HepG2 (cell line): Measurements from ENCODE around the gene SMAD7. TPM values are rescaled to one million over a fixed set of nuclear protein-coding genes. Genes with fewer than 3 reads are reported as not detected.
A peak's percentile ranks its signal among the peaks of the same experiment; 100 is the strongest.

Experiments
- ADNP ChIP-seq: sonication (generic); formaldehyde crosslinking; IDR thresholded peaks from 2 replicates; pipeline ENCODE4 v1.4.0; 2020; ENCODE audit warnings: missing genetic modification reagents
- ERF ChIP-seq: IDR thresholded peaks from 2 replicates; pipeline ENCODE4 v1.6.1; 2018; ENCODE audit warnings: missing biosample characterization, missing genetic modification reagents
- FOXO1 ChIP-seq: sonication (generic); formaldehyde crosslinking; IDR thresholded peaks from 2 replicates; pipeline ENCODE4 v1.4.0; 2020; ENCODE audit warnings: missing genetic modification reagents
- GFI1 ChIP-seq: sonication (generic); formaldehyde crosslinking; IDR thresholded peaks from 2 replicates; pipeline ENCODE4 v1.5.0; 2020; ENCODE audit warnings: missing genetic modification reagents, mild to moderate bottlenecking, borderline replicate concordance
- HIC2 ChIP-seq: sonication (generic); formaldehyde crosslinking; IDR thresholded peaks from 2 replicates; pipeline ENCODE4 v1.9.0; 2022; ENCODE audit warnings: low read depth, missing genetic modification reagents
- MTA3 ChIP-seq: sonication (generic); formaldehyde crosslinking; IDR thresholded peaks from 2 replicates; pipeline ENCODE4 v1.4.0; 2020; ENCODE audit warnings: missing genetic modification reagents
- NFKBIZ ChIP-seq: IDR thresholded peaks from 2 replicates; pipeline ENCODE4 v1.6.1; 2018; ENCODE audit warnings: missing genetic modification reagents, missing compliant biosample characterization
- NFYB ChIP-seq: sonication (generic); formaldehyde crosslinking; IDR thresholded peaks from 2 replicates; pipeline ENCODE4 v1.4.0; 2020; ENCODE audit warnings: missing genetic modification reagents
- NFYC ChIP-seq: IDR thresholded peaks from 2 replicates; pipeline ENCODE4 v1.6.1; 2016; ENCODE audit warnings: missing genetic modification reagents, missing compliant biosample characterization
- NR2C2 ChIP-seq: sonication (generic); formaldehyde crosslinking; IDR thresholded peaks from 2 replicates; pipeline ENCODE4 v1.4.0; 2020; ENCODE audit warnings: missing genetic modification reagents, mild to moderate bottlenecking, moderate library complexity, borderline replicate concordance
- PAWR ChIP-seq: sonication (generic); formaldehyde crosslinking; IDR thresholded peaks from 2 replicates; pipeline ENCODE4 v1.4.0; 2020; ENCODE audit warnings: missing genetic modification reagents, mild to moderate bottlenecking, borderline replicate concordance
- POLR2G ChIP-seq: fragments of 200-400 bp; formaldehyde crosslinking; IDR thresholded peaks from 2 replicates; pipeline ENCODE4 v1.6.1; 2018; ENCODE audit warnings: mild to moderate bottlenecking, low read depth, low read length, moderate library complexity
- SKI ChIP-seq: fragments of 450-650 bp; IDR thresholded peaks from one replicate; pipeline ENCODE4 v1.6.1; 2018; ENCODE audit warnings: mild to moderate bottlenecking; ENCODE audit not compliant: partially characterized antibody
- TBX2 ChIP-seq: sonication (generic); formaldehyde crosslinking; IDR thresholded peaks from 2 replicates; pipeline ENCODE4 v1.5.0; 2020; ENCODE audit warnings: missing genetic modification reagents, mild to moderate bottlenecking, borderline replicate concordance
- TCF12 ChIP-seq, 2 experiments: fragments of 450-650 bp in 1 of 2; sonication (generic) in 1 of 2; formaldehyde crosslinking in 1 of 2; IDR thresholded peaks; 2 replicates each; pipeline versions ENCODE4 v1.6.1 to v1.8.0; 2017 to 2022; ENCODE audit warnings: antibody characterized with exemption in 1 of 2, mild to moderate bottlenecking in 1 of 2, missing genetic modification reagents in 1 of 2, moderate library complexity in 1 of 2
- XRCC5 ChIP-seq: fragments of 200-400 bp; formaldehyde crosslinking; optimal IDR thresholded peaks from 2 replicates; pipeline ENCODE3; 2017; ENCODE audit warnings: mild to moderate bottlenecking, low read length
- ZBTB3 ChIP-seq: sonication (generic); formaldehyde crosslinking; IDR thresholded peaks from 2 replicates; pipeline ENCODE4 v1.4.0; 2020; ENCODE audit warnings: low read depth, mild to moderate bottlenecking, moderate library complexity, missing genetic modification reagents, borderline replicate concordance
- ZFP91 ChIP-seq: sonication (generic); formaldehyde crosslinking; IDR thresholded peaks from 2 replicates; pipeline ENCODE4 v1.9.0; 2022; ENCODE audit warnings: missing genetic modification reagents, mild to moderate bottlenecking, borderline replicate concordance
- ZNF383 ChIP-seq: sonication (generic); formaldehyde crosslinking; IDR thresholded peaks from 2 replicates; pipeline ENCODE4 v1.4.0; 2020; ENCODE audit warnings: missing genetic modification reagents, mild to moderate bottlenecking, borderline replicate concordance
- ZNF441 ChIP-seq: sonication (generic); formaldehyde crosslinking; IDR thresholded peaks from 2 replicates; pipeline ENCODE4 v1.7.0; 2021; ENCODE audit warnings: missing genetic modification reagents, borderline replicate concordance
- ZNF564 ChIP-seq: sonication (generic); formaldehyde crosslinking; IDR thresholded peaks from 2 replicates; pipeline ENCODE4 v1.8.1; 2023; ENCODE audit warnings: mild to moderate bottlenecking, missing genetic modification reagents
- ZNF747 ChIP-seq: sonication (generic); formaldehyde crosslinking; IDR thresholded peaks from 2 replicates; pipeline ENCODE4 v1.8.1; 2023; ENCODE audit warnings: missing genetic modification reagents, mild to moderate bottlenecking, borderline replicate concordance
- ZNF761 ChIP-seq: sonication (generic); formaldehyde crosslinking; conservative IDR thresholded peaks from 2 replicates; pipeline ENCODE4 v1.4.0; 2020; ENCODE audit warnings: mild to moderate bottlenecking, missing genetic modification reagents
- ZNF839 ChIP-seq: sonication (generic); formaldehyde crosslinking; IDR thresholded peaks from 2 replicates; pipeline ENCODE4 v1.4.0; 2020; ENCODE audit warnings: missing genetic modification reagents, mild to moderate bottlenecking, borderline replicate concordance
- polyA plus RNA-seq, 8 experiments: library from polyadenylated mRNA; depleted of rRNA in 3 of 8; stranded (reverse) in 7 of 8; unstranded in 1 of 8; fragments of >200 nt; fragmentation: Illumina TruSeq in 4 of 8; extraction: Trizol in 4 of 8; gene quantifications; 2 replicates each; pipeline versions ENCODE4 v1.2.1 to v1.2.3, GENCODE V29; 2011 to 2016; ENCODE audit warnings: low read depth in 4 of 8, missing spikeins in 1 of 8, mixed read lengths in 1 of 8; ENCODE audit not compliant: insufficient read depth in 1 of 8
- total RNA-seq, 5 experiments: library from RNA; depleted of rRNA; stranded (reverse); fragments of >200 nt; fragmentation: Illumina TruSeq; extraction: Trizol; gene quantifications; 2 replicates each; pipeline ENCODE4 v1.2.3, GENCODE V29; 2016; ENCODE audit warnings: low read depth in 1 of 5
- TF ChIP-seq, protein P1 (sequence below): IDR thresholded peaks from 2 replicates; pipeline ENCODE4 v1.6.1; 2016; ENCODE audit warnings: low read depth, borderline replicate concordance
- TF ChIP-seq, protein P2 (sequence below): IDR thresholded peaks from 2 replicates; pipeline ENCODE4 v1.6.1; 2016; ENCODE audit warnings: mild to moderate bottlenecking

SMAD7 gene
- total and polyA plus RNA-seq, 2 of the 13 experiments (the other 11 are each of a cell fraction or from before 2014, with no cell fraction given) = 17.4 to 24.7 TPM

GRCh38 chr18:48902856-48903601 is 47.7 kb downstream of the SMAD7 start (continued):
- no peak for TF ChIP-seq ZFP91 (CRISPR knock-in tag)
- TF ChIP-seq ERF = no peak
- no peak for TF ChIP-seq ZNF839
- TF ChIP-seq, protein P1, sequence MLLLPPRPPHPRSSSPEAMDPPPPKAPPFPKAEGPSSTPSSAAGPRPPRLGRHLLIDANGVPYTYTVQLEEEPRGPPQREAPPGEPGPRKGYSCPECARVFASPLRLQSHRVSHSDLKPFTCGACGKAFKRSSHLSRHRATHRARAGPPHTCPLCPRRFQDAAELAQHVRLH (CRISPR knock-in tag) = no peak
- no peak for TF ChIP-seq HIC2
- no peak for TF ChIP-seq ZNF564 (CRISPR knock-in tag)
- 0 out of 2 replicates have a peak, but pooled peaks have one; percentile 25 for TF ChIP-seq PAWR (CRISPR knock-in tag)
- TF ChIP-seq TBX2 (CRISPR knock-in tag) = no peak
- no peak for TF ChIP-seq ZNF441 (CRISPR knock-in tag)
- TF ChIP-seq NFYB (CRISPR knock-in tag) = peak; percentile 68
- no peak for TF ChIP-seq FOXO1 (CRISPR knock-in tag)
- no peak for TF ChIP-seq MTA3 (CRISPR knock-in tag)
- no peak for TF ChIP-seq ZNF747 (CRISPR knock-in tag)
- TF ChIP-seq, protein P2, sequence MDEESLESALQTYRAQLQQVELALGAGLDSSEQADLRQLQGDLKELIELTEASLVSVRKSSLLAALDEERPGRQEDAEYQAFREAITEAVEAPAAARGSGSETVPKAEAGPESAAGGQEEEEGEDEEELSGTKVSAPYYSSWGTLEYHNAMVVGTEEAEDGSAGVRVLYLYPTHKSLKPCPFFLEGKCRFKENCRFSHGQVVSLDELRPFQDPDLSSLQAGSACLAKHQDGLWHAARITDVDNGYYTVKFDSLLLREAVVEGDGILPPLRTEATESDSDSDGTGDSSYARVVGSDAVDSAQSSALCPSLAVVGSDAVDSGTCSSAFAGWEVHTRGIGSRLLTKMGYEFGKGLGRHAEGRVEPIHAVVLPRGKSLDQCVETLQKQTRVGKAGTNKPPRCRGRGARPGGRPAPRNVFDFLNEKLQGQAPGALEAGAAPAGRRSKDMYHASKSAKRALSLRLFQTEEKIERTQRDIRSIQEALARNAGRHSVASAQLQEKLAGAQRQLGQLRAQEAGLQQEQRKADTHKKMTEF (CRISPR knock-in tag) = no peak
- no peak for TF ChIP-seq POLR2G
- no peak for TF ChIP-seq SKI
- 0 out of 2 replicates have a peak, but pooled peaks have one; percentile 17 for TF ChIP-seq ZBTB3 (CRISPR knock-in tag)
- no peak for TF ChIP-seq TCF12 (IDR thresholded peaks at IDR 0.05)
- TF ChIP-seq TCF12 (CRISPR knock-in tag; IDR thresholded peaks at IDR 0.05) = no peak
- 0 out of 2 replicates have a peak, but pooled peaks have one; percentile 29 for TF ChIP-seq ZNF761
- TF ChIP-seq ZNF383 (CRISPR knock-in tag) = no peak
- no peak for TF ChIP-seq NR2C2 (CRISPR knock-in tag)
- peak; percentile 80 for TF ChIP-seq NFYC (CRISPR knock-in tag)
- TF ChIP-seq ADNP = no peak
- no peak for TF ChIP-seq GFI1 (CRISPR knock-in tag)
- TF ChIP-seq NFKBIZ (CRISPR knock-in tag) = no peak
- no peak for TF ChIP-seq XRCC5
